MCF 10A (cell line): ENCODE measurements around the gene VEGFB. TPM values are rescaled to one million over a fixed set of nuclear protein-coding genes. Genes with fewer than 3 reads are reported as not detected.
A peak's percentile ranks its signal among the peaks of the same experiment; 100 is the strongest.

Experiments used
- BruUV-seq: library from RNA; stranded (reverse); fragments of 400-500 nt; replicated peaks from 2 replicates; lab custom pipeline; 2021; lab: Mats Ljungman, UMichigan
- CTCF ChIA-PET: fragments of 300-600 bp; sonication (Branson Sonifier 250); formaldehyde crosslinking; extraction: SDS; loops from one replicate; lab custom pipeline; 2021; ENCODE audit warnings: antibody characterized with exemption, inconsistent platforms; lab: Yijun Ruan, JAX
- POLR2A ChIA-PET: fragments of 300-600, 350-650 bp; sonication (Branson Sonifier 250); formaldehyde crosslinking; extraction: SDS; loops from one replicate; lab custom pipeline; 2020; ENCODE audit warnings: antibody characterized with exemption, inconsistent platforms; lab: Yijun Ruan, JAX
- DNase-seq: peaks from one replicate; pipeline ENCODE4 v3.0.0-alpha.2; 2018; ENCODE audit not compliant: unreplicated experiment
- H3K27ac Mint-ChIP-seq: one replicate; pipeline ENCODE4 v1.8.0; 2022; ENCODE audit warnings: mild to moderate bottlenecking, low read depth, mixed read lengths; ENCODE audit not compliant: unreplicated experiment
- H3K27me3 Mint-ChIP-seq: one replicate; pipeline ENCODE4 v1.8.0; 2022; ENCODE audit warnings: mixed read lengths; ENCODE audit not compliant: insufficient read depth, unreplicated experiment
- H3K36me3 Mint-ChIP-seq: one replicate; pipeline ENCODE4 v1.8.0; 2022; ENCODE audit warnings: mild to moderate bottlenecking, moderate library complexity, mixed read lengths; ENCODE audit not compliant: insufficient read depth, unreplicated experiment
- H3K4me1 Mint-ChIP-seq: one replicate; pipeline ENCODE4 v1.8.0; 2022; ENCODE audit warnings: mixed read lengths; ENCODE audit not compliant: insufficient read depth, unreplicated experiment
- H3K4me3 Mint-ChIP-seq: one replicate; pipeline ENCODE4 v1.8.0; 2022; ENCODE audit warnings: mild to moderate bottlenecking, moderate library complexity, mixed read lengths; ENCODE audit not compliant: unreplicated experiment
- H3K9me3 Mint-ChIP-seq: one replicate; pipeline ENCODE4 v1.8.0; 2022; ENCODE audit warnings: mixed read lengths; ENCODE audit not compliant: unreplicated experiment
- intact Hi-C: fragments of 100-400 bp; cut with micrococcal nuclease; formaldehyde crosslinking; loops from 2 replicates; pipeline ENCODE4 v1.14.1; 2022
- total RNA-seq: library from RNA; stranded (reverse); gene quantifications from 2 replicates; pipeline ENCODE4 v1.2.3, GENCODE V29; 2022
- TF ChIP-seq, protein P1 (sequence below): fragments of 200-600 bp; IDR thresholded peaks from one replicate; pipeline ENCODE4 v1.8.0; 2022; ENCODE audit warnings: antibody characterized with exemption, mild to moderate bottlenecking; ENCODE audit not compliant: unreplicated experiment

The VEGFB gene
- total RNA-seq, 1 experiment from 2014 or later: 46.0 TPM

- intact Hi-C loops: no loop called here
- Mint-ChIP-seq H3K4me1 (peaks cover 23% of the 10 kb centered on the region), H3K36me3 (peaks cover 57% of the 10 kb centered on the region), H3K9me3 (no peaks in the 10 kb centered on the region), H3K4me3 (no peak overlapping the region), H3K27ac (no peak overlapping the region), H3K27me3 (no peaks in the 10 kb centered on the region)
- no TSS peak for BruUV-seq
- CTCF ChIA-PET: interaction anchor here (0.6 to 6.4 kb wide), 7 partner anchors 14 to 1462 kb away, joined by 3 to 70 read pairs (median 3); partner anchors contain the start of gene PLCB3
- TF ChIP-seq, protein P1, sequence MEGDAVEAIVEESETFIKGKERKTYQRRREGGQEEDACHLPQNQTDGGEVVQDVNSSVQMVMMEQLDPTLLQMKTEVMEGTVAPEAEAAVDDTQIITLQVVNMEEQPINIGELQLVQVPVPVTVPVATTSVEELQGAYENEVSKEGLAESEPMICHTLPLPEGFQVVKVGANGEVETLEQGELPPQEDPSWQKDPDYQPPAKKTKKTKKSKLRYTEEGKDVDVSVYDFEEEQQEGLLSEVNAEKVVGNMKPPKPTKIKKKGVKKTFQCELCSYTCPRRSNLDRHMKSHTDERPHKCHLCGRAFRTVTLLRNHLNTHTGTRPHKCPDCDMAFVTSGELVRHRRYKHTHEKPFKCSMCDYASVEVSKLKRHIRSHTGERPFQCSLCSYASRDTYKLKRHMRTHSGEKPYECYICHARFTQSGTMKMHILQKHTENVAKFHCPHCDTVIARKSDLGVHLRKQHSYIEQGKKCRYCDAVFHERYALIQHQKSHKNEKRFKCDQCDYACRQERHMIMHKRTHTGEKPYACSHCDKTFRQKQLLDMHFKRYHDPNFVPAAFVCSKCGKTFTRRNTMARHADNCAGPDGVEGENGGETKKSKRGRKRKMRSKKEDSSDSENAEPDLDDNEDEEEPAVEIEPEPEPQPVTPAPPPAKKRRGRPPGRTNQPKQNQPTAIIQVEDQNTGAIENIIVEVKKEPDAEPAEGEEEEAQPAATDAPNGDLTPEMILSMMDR: no peak
- POLR2A ChIA-PET: interaction anchor here (0.8 to 7.6 kb wide), 8 partner anchors 8 to 41 kb away, joined by 3 to 125 read pairs (median 63); partner anchors contain the start of genes BAD, CATSPERZ, ESRRA and FKBP2
- no peak for DNase-seq
These were observed 33.0 kb downstream of the VEGFB start for GRCh38 chr11:64267207-64267945.

DNA sequence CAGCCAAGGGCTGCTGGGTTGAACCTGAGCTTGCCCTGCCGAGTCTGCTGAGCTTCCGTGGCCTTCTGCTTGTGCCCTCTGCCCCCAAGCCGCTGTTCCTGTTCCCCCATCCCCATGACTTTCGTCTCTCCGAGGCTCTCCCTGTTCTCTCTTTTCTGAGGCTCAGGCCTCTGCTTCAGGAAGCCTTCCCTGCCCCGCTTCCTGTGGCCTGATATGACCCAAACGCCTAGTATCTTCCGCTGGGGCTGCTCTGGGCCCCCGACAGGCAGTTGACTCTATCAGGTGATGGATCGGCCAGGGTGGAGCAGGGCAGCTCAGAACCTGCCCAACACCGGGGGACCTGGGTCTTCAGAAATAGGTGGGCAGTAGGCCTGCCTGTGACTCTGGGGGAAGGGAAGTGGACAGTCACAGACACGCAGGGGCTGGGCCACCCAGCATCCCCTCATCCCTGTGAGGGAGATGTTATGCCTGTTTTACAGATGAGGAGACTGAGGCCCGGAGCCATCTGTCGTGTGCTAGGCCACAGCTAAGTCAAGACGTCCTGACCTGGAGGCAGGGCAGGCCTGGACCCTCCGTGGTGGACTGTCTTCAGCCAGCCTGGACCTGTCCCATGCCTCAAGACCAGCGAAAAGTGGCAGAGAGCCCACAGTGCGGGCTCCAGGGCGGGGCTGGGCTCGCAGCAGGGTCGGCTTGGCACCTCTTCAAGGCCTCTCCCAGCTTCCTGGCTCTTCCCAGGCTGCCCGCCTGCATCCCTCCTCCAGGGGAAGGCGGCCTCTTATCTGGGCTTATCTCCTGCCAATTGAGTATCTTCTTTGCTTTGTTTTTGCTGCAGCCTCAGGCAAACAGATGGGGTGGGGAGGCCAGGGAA, 33.9 kb downstream of the VEGFB start:
- Mint-ChIP-seq H3K4me1 (peaks cover 23% of the 10 kb centered on the region), H3K4me3 (peak overlapping the region; percentile 96), H3K36me3 (peaks cover 48% of the 10 kb centered on the region), H3K27ac (peak overlapping the region; percentile 96), H3K9me3 (no peaks in the 10 kb centered on the region), H3K27me3 (no peaks in the 10 kb centered on the region)
- POLR2A ChIA-PET: interaction anchor here (0.8 to 7.6 kb wide), 22 partner anchors 9 to 87 kb away, joined by 3 to 125 read pairs (median 8); partner anchors contain the start of genes BAD, CATSPERZ, ESRRA and FKBP2
- DNase-seq: peak; percentile 73
- CTCF ChIA-PET: interaction anchor here (0.6 to 6.4 kb wide), 8 partner anchors 13 to 1462 kb away, joined by 3 to 70 read pairs (median 4); partner anchors contain the start of gene PLCB3
- intact Hi-C loops: no loop called here
- no TSS peak for BruUV-seq
- TF ChIP-seq, protein P1: no peak

- no TSS peak for BruUV-seq
- H3K4me1 Mint-ChIP-seq: peaks cover 23% of the 10 kb centered on the region
- TF ChIP-seq, protein P1: no peak
- ChIA-PET POLR2A (interaction anchor here (0.8 to 7.6 kb wide), 24 partner anchors 8 to 510 kb away, joined by 3 to 125 read pairs (median 7); partner anchors contain the start of genes BAD, CATSPERZ, ESRRA and FKBP2), CTCF (interaction anchor here (0.7 to 6.4 kb wide), 5 partner anchors 18 to 1534 kb away, joined by 3 to 70 read pairs (median 8); partner anchors contain the start of gene PLCB3)
- intact Hi-C loops: loop anchor here (1.0 kb wide), 1 partner anchor 18 kb away; the partner anchor contains the start of gene PLCB3
- H3K4me3 Mint-ChIP-seq: peak overlapping the region; percentile 96
- H3K9me3 Mint-ChIP-seq: no peaks in the 10 kb centered on the region
- H3K27ac Mint-ChIP-seq: peak overlapping the region; percentile 96
- peak; percentile 55 for DNase-seq
- H3K36me3 Mint-ChIP-seq: peaks cover 52% of the 10 kb centered on the region
- H3K27me3 Mint-ChIP-seq: no peaks in the 10 kb centered on the region
These were observed 34.6 kb downstream of the VEGFB start for GRCh38 chr11:64268893-64269539.
